ENCODE data around the gene IQCK.

Gene IQCK

DNA sequence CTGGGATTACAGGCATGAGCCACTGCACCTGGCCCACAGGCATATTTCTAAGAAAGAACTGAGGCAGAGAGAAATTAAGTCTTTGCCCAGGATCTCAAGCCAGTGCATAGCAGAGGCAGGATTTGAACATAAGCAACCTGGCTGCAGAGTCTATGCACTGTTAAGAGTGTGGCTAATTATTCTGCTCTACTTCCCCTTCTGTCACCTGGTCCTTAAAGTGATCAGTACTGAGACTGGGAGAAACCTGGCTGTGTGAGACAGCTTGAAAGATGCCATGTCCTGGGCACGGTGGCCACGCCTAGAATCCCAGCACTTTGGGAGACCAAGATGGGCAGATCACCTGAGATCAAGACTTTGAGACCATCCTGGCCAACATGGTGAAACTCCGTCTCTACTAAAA lies 58.1 kb downstream of the IQCK start:
- TF ChIP-seq, protein P1, sequence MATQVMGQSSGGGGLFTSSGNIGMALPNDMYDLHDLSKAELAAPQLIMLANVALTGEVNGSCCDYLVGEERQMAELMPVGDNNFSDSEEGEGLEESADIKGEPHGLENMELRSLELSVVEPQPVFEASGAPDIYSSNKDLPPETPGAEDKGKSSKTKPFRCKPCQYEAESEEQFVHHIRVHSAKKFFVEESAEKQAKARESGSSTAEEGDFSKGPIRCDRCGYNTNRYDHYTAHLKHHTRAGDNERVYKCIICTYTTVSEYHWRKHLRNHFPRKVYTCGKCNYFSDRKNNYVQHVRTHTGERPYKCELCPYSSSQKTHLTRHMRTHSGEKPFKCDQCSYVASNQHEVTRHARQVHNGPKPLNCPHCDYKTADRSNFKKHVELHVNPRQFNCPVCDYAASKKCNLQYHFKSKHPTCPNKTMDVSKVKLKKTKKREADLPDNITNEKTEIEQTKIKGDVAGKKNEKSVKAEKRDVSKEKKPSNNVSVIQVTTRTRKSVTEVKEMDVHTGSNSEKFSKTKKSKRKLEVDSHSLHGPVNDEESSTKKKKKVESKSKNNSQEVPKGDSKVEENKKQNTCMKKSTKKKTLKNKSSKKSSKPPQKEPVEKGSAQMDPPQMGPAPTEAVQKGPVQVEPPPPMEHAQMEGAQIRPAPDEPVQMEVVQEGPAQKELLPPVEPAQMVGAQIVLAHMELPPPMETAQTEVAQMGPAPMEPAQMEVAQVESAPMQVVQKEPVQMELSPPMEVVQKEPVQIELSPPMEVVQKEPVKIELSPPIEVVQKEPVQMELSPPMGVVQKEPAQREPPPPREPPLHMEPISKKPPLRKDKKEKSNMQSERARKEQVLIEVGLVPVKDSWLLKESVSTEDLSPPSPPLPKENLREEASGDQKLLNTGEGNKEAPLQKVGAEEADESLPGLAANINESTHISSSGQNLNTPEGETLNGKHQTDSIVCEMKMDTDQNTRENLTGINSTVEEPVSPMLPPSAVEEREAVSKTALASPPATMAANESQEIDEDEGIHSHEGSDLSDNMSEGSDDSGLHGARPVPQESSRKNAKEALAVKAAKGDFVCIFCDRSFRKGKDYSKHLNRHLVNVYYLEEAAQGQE (IDR thresholded peaks at IDR 0.05; ENCODE audit: low read depth), result no peak
- TF ChIP-seq TEAD4 (IDR thresholded peaks at IDR 0.05), result no peak
- no peak for TF ChIP-seq YY1 (IDR thresholded peaks at IDR 0.05; ENCODE audit: low read depth)
- no peak for TF ChIP-seq RAD21 (IDR thresholded peaks at IDR 0.05; ENCODE audit: low read depth)
- TF ChIP-seq CREB1 (IDR thresholded peaks at IDR 0.05; ENCODE audit: low read depth), result no peak
- TF ChIP-seq TCF12 (IDR thresholded peaks at IDR 0.05; ENCODE audit: low read depth), result no peak
- TF ChIP-seq, protein P2, sequence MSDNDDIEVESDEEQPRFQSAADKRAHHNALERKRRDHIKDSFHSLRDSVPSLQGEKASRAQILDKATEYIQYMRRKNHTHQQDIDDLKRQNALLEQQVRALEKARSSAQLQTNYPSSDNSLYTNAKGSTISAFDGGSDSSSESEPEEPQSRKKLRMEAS (IDR thresholded peaks at IDR 0.05), result no peak
- no peak for TF ChIP-seq CEBPB (IDR thresholded peaks at IDR 0.05)
- TF ChIP-seq EP300 (IDR thresholded peaks at IDR 0.05; ENCODE audit: borderline replicate concordance), result no peak
- TF ChIP-seq, protein P3, sequence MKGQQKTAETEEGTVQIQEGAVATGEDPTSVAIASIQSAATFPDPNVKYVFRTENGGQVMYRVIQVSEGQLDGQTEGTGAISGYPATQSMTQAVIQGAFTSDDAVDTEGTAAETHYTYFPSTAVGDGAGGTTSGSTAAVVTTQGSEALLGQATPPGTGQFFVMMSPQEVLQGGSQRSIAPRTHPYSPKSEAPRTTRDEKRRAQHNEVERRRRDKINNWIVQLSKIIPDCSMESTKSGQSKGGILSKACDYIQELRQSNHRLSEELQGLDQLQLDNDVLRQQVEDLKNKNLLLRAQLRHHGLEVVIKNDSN (IDR thresholded peaks at IDR 0.05), result no peak
- TF ChIP-seq ZBTB7A (IDR thresholded peaks at IDR 0.05; ENCODE audit: low read depth), result no peak
- no peak for TF ChIP-seq TAF1 (IDR thresholded peaks at IDR 0.05; ENCODE audit: low read depth)
- TF ChIP-seq NFIC (IDR thresholded peaks at IDR 0.05), result no peak
- no peak for TF ChIP-seq FOXM1 (IDR thresholded peaks at IDR 0.05; ENCODE audit: borderline replicate concordance, low read depth)
- TF ChIP-seq EGR1 (IDR thresholded peaks at IDR 0.05), result no peak

DNA sequence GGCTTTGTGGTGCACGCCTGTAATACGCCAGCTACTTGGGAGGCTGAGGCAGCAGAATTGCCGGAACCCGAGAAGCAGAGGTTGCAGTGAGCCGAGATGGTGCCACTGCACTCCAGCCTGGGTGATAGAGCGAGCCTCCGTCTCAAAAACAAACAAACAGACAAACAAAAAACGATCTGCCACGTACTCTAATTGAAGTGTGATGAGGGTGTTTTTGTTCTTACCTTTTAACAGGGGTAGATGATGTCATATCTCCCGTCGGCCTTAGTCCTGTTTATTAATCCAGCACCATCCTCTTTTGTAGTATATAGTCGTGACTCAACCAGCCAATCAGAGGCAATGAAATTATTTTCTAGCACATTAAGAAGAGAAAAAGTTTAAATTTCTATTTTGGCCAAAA lies 58.5 kb downstream of the IQCK start:
- TF ChIP-seq ZBTB7A (IDR thresholded peaks at IDR 0.05; ENCODE audit: low read depth) (no peak), YY1 (IDR thresholded peaks at IDR 0.05; ENCODE audit: low read depth) (no peak), TAF1 (IDR thresholded peaks at IDR 0.05; ENCODE audit: low read depth) (no peak), FOXM1 (IDR thresholded peaks at IDR 0.05; ENCODE audit: borderline replicate concordance, low read depth) (no peak), EP300 (IDR thresholded peaks at IDR 0.05; ENCODE audit: borderline replicate concordance) (no peak), NFIC (IDR thresholded peaks at IDR 0.05) (no peak), TCF12 (IDR thresholded peaks at IDR 0.05; ENCODE audit: low read depth) (no peak), CEBPB (IDR thresholded peaks at IDR 0.05) (no peak), RAD21 (IDR thresholded peaks at IDR 0.05; ENCODE audit: low read depth) (no peak)
- TF ChIP-seq, protein P1 (IDR thresholded peaks at IDR 0.05; ENCODE audit: low read depth), result no peak

DNA sequence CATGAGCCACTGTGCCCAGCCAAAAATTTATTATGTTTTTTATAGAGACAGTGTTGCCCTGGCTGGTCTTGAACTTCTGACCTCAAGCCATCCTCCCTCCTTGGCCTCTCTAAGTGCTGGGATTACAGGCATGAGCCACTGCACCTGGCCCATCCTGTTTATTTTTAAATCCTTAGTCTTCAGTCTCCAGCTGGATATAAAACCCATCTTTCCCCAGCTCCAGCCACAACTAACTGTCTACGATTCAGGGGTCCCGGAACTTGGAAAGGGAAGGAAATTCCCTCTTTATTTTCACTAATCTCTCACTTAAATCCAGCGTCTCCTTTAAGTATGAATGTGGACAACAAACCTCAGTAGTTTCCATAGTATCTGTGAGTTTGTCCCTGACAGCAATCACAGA lies 62.2 kb downstream of the IQCK start:
- TF ChIP-seq EP300 (IDR thresholded peaks at IDR 0.05; ENCODE audit: borderline replicate concordance) (no peak), CREB1 (IDR thresholded peaks at IDR 0.05; ENCODE audit: low read depth) (no peak), NFIC (IDR thresholded peaks at IDR 0.05) (no peak), FOXM1 (IDR thresholded peaks at IDR 0.05; ENCODE audit: borderline replicate concordance, low read depth) (no peak), TAF1 (IDR thresholded peaks at IDR 0.05; ENCODE audit: low read depth) (no peak)
- TF ChIP-seq, protein P2 (IDR thresholded peaks at IDR 0.05), result no peak

DNA sequence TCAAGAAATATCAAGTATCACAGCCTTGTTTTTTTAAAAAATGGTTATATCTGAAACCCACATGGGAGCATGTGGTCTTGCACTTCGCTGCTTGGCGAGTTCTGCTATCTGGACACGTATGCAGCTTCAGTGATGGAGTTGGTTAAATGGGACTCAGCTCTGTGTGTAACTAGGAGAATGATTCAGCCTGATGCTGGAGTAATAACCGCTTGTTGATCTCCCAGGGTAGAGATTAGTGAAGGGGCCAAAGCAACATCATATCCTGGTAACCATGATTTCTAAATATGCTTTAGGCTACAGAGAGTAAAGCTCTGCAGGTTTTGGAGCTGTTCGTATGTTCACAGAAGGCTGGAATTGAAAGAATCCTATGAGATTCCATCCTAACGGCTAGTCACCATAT lies 63.2 kb downstream of the IQCK start:
- no peak for TF ChIP-seq TCF12 (IDR thresholded peaks at IDR 0.05; ENCODE audit: low read depth)

DNA sequence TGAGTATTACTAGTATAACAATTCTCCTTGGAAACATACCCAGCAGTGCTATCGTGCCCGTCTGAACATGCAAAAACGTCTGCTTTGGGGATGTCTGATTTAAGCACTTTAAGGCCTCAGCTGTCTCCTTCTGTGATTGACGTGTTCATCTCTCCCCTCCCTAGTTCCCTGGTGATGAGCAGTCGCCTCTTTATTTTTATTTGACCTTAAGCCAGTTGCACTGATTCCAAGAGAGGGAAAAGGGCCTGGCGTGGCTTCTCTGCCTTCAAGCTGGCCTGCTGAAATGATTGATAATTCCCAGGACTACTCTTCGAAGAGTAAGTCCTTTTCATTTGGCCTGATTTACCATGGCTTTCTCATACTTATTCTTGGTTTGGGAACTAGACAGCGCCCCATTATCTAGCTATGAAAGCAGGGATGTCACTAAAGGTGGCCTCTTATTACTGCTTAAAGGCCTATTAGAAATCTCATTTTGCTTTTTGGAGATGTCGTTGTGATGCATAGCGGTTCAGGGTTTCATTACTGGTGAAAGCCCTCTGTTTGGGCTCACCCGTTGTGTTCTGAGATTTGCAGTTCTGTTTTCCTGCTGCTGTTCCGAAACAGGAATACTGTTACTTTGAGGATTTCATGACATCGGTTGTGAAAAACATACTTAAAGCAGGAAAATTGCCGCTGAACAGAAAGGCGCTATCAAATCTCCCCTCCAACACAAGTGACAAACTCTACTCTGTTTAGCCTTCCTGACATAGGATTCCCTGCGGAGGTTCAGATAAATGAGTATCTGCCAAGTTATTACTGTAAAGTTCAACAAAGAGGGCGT lies 65.5 kb downstream of the IQCK start:
- TF ChIP-seq, protein P3 (IDR thresholded peaks at IDR 0.05), result no peak
- TF ChIP-seq YY1 (IDR thresholded peaks at IDR 0.05; ENCODE audit: low read depth) (no peak), TCF12 (IDR thresholded peaks at IDR 0.05; ENCODE audit: low read depth) (no peak), EP300 (IDR thresholded peaks at IDR 0.05; ENCODE audit: borderline replicate concordance) (no peak)

DNA sequence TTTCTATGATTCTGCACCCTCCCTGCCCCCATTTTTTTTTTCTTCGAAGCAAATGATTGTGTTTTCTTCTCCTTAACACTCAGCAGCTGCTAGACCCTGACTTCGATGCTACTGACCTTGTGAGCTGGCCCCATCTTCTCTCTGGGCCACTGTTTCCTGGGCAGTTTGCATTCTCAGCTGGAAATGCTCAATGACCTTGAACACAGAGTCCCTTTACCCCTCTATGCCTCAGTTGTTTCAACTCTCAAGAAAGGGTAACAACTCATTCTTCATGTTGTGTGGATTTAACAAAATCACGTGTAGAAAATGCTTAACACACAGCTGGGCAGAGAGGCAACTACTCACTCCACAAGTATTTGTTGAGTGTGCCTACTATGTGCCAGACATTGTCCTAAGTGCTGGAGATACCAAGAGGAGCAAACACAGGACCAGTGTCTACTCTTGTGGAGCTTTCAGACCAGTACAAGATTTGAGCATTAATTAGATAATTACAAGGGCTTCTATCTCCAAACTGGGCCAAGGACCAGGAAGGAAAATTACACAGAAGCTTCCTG lies 66.2 kb downstream of the IQCK start:
- no peak for TF ChIP-seq EP300 (IDR thresholded peaks at IDR 0.05; ENCODE audit: borderline replicate concordance)
- TF ChIP-seq, protein P1 (IDR thresholded peaks at IDR 0.05; ENCODE audit: low read depth), result no peak

Measured in Ishikawa (cell line).